ENCODE measurements around the gene ZBTB18. TPM values are rescaled to one million over a fixed set of nuclear protein-coding genes. Genes with fewer than 3 reads are reported as not detected.

Gene ZBTB18
- total and polyA plus RNA-seq, 2 of the 4 experiments (the other 2 are of a cell fraction), result 10.0 to 16.0 TPM

GRCh38 chr1:244052016-244052727, 1.1 kb downstream of the ZBTB18 start:
- Histone ChIP-seq H3K4ac (ENCODE audit: low read depth, low read length) (no peak overlapping the region), H3K23ac (ENCODE audit: low read depth, low read length) (0 out of 2 replicates have a peak overlapping the region, but pooled peaks have one; percentile 59), H3K14ac (replicated peaks; ENCODE audit: low read depth, low read length) (no peak overlapping the region), H3K9ac (ENCODE audit: low read depth, low read length) (no peak overlapping the region), H2AK5ac (ENCODE audit: low read depth, low read length) (no peak overlapping the region), H4K91ac (ENCODE audit: insufficient read depth, low read depth, low read length) (no peak overlapping the region), H3K9me3 (ENCODE audit: control insufficient read depth, insufficient read depth, low read length) (no peaks in the 10 kb centered on the region), H2AK9ac (replicated peaks; ENCODE audit: low read depth, low read length, poor library complexity) (no peak overlapping the region), H3K27me3 (ENCODE audit: control insufficient read depth, insufficient read depth, low read length) (no peaks in the 10 kb centered on the region), H3K18ac (ENCODE audit: low read depth, low read length) (no peak overlapping the region), H3K9me1 (ENCODE audit: insufficient read depth, low read length) (no peaks in the 10 kb centered on the region), H2BK5ac (ENCODE audit: low read depth, low read length, poor library complexity, severe bottlenecking) (no peak overlapping the region), H2BK15ac (ENCODE audit: low read depth, low read length) (no peak overlapping the region), H4K20me1 (ENCODE audit: insufficient read depth, low read length) (peaks cover 26% of the 10 kb centered on the region), H3K56ac (ENCODE audit: extremely low read depth, insufficient read depth, low read length) (no peak overlapping the region), H4K5ac (ENCODE audit: low read depth, low read length) (no peak overlapping the region), H4K8ac (ENCODE audit: low read depth in 2 of 2, low read length in 2 of 2) (no peak overlapping the region), H3K36me3 (ENCODE audit: control insufficient read depth, insufficient read depth, low read length) (peaks cover 17% of the 10 kb centered on the region), H3K79me1 (ENCODE audit: low read depth in 1 of 2, low read length in 2 of 2) (peaks cover 26 to 49% of the 10 kb centered on the region in 2 experiments), H3K27ac (ENCODE audit: insufficient read depth, low read length) (no peak overlapping the region), H2AFZ (replicated peaks; ENCODE audit: low read length, poor library complexity) (no peak overlapping the region), H3K4me3 (ENCODE audit: insufficient read depth, low read depth, low read length) (no peak overlapping the region), H2BK120ac (ENCODE audit: low read depth, low read length) (no peak overlapping the region), H3K4me1 (ENCODE audit: control insufficient read depth, insufficient read depth, low read length) (no peaks in the 10 kb centered on the region; the same call in 1 of the 2 replicates), H3K4me2 (ENCODE audit: low read depth, low read length) (peak overlapping the region; percentile 40; the same call in 1 of the 2 replicates), H2BK20ac (ENCODE audit: low read depth, low read length) (no peak overlapping the region)
- in situ Hi-C loops (cut with MboI; ENCODE audit: low sequenced_read_pairs) (loop anchor here (25.0 kb wide), 1 partner anchor 210 kb away; no protein-coding TSS in a partner anchor), intact Hi-C loops (cut with micrococcal nuclease) (loop anchor here (10.0 kb wide), 1 partner anchor 53 kb away; no protein-coding TSS in a partner anchor), dilution Hi-C loops (cut with HindIII; ENCODE audit: low sequenced_read_pairs, unreplicated experiment) (no loop called here)
- no TSS peak for BruUV-seq (replicated peaks)
- POLR2A ChIA-PET (ENCODE audit: unreplicated experiment), result no interaction called here
- WGBS, 2 experiments (ENCODE audit: extremely low coverage in 2 of 2, insufficient read length in 1 of 2), result no CpG with 5 or more reads among the region's 5 CpGs
- CTCF ChIA-PET, result no interaction called here
- ATAC-seq (ENCODE audit: low read depth) (no peak), DNase-seq (peak; percentile 19)
- TF ChIP-seq SMC3 (IDR thresholded peaks at IDR 0.05; ENCODE audit: low read depth, low read length) (no peak), MAFK (IDR thresholded peaks at IDR 0.05; ENCODE audit: low read depth, low read length) (no peak), CEBPB (IDR thresholded peaks at IDR 0.05; ENCODE audit: low read depth, low read length) (no peak), ELK1 (IDR thresholded peaks at IDR 0.05; ENCODE audit: borderline replicate concordance, low read depth, low read length) (no peak), BHLHE40 (IDR thresholded peaks at IDR 0.05; ENCODE audit: low read depth, low read length) (no peak), USF2 (IDR thresholded peaks at IDR 0.05; ENCODE audit: low read depth, low read length) (no peak), MXI1 (IDR thresholded peaks at IDR 0.05; ENCODE audit: borderline replicate concordance, low read depth, low read length) (no peak), MAZ (IDR thresholded peaks at IDR 0.05; ENCODE audit: borderline replicate concordance, low read depth, low read length) (no peak), RAD21 (IDR thresholded peaks at IDR 0.05; ENCODE audit: low read length) (no peak), FOS (IDR thresholded peaks at IDR 0.05; ENCODE audit: low read depth, low read length) (no peak), POLR2A (IDR thresholded peaks at IDR 0.05; ENCODE audit: low read depth, low read length) (no peak), NFE2L2 (IDR thresholded peaks at IDR 0.05; ENCODE audit: low read depth, low read length) (no peak), RFX5 (IDR thresholded peaks at IDR 0.05; ENCODE audit: low read depth, low read length) (no peak), RCOR1 (IDR thresholded peaks at IDR 0.05; ENCODE audit: insufficient replicate concordance, low read length) (no peak), CTCF (conservative IDR thresholded peaks at IDR 0.05; ENCODE audit: low read depth, low read length) (no peak)

Measured in IMR-90 (cell line).